Stimulated activated naive CD8-positive, alpha-beta T cell treated with anti-CD3 and anti-CD28 coated beads, Interleukin-15, Interleukin-2, amounts not matched to agents 100 U/mL and 50 U/mL, for 24 hours (primary cell): ENCODE data around the gene RABGAP1L.
"Not testable (repeated sequence)": the region's sequence is repeated elsewhere in the genome, so short reads cannot be mapped to it uniquely, and the experiment has no call there.

Experiments used
- ATAC-seq: fragments of 150-1000 bp; cut with Tn5 transposase; one replicate; pipeline ENCODE4 v1.10.0; 2021
- DNase-seq: peaks from one replicate; pipeline ENCODE4 v3.0.0; 2021

The RABGAP1L gene

GRCh38 chr1:174999216-174999935 lies 840.1 kb downstream of the RABGAP1L start:
- ATAC-seq = peak; percentile 90
- DNase-seq = peak; percentile 97

- peak; percentile 49 for DNase-seq
Measured at GRCh38 chr1:174999936-175000696, 840.8 kb downstream of the RABGAP1L start, which contains the start of gene CACYBP. Gene CACYBP (plus strand): TSS chr1:174999947. CDS start chr1:175000181, 234 bp downstream.

GRCh38 chr1:175000697-175001187 lies 841.4 kb downstream of the RABGAP1L start:
- DNase-seq (no peak), ATAC-seq (no peak)

More at GRCh38 chr1:174999936-175000696, 840.8 kb downstream of the RABGAP1L start, which contains the start of gene CACYBP:
- no peak for ATAC-seq

GRCh38 chr1:175002910-175003517 lies 843.7 kb downstream of the RABGAP1L start:
- DNase-seq (no peak), ATAC-seq (no peak)

- no peak for ATAC-seq
- DNase-seq = no peak
Measured at GRCh38 chr1:175003521-175003920, 844.2 kb downstream of the RABGAP1L start.

- ATAC-seq (no peak), DNase-seq (no peak)
Measured at GRCh38 chr1:175005085-175005783, 845.9 kb downstream of the RABGAP1L start.

- DNase-seq (no peak), ATAC-seq (no peak)
Measured at GRCh38 chr1:175009532-175009931, 850.2 kb downstream of the RABGAP1L start.

- ATAC-seq (no peak), DNase-seq (no peak)
Measured at GRCh38 chr1:175013445-175013844, 854.1 kb downstream of the RABGAP1L start.

GRCh38 chr1:175015243-175015642 lies 855.9 kb downstream of the RABGAP1L start:
- DNase-seq (no peak), ATAC-seq (no peak)

- no peak for DNase-seq
- ATAC-seq = no peak
Measured at GRCh38 chr1:175019524-175019923, 860.2 kb downstream of the RABGAP1L start.

GRCh38 chr1:175023043-175023921 lies 864.0 kb downstream of the RABGAP1L start, which contains the start of gene MRPS14:
Gene MRPS14 (minus strand): TSS chr1:175023425. CDS start chr1:175023408, 17 bp downstream.
- ATAC-seq = peak; percentile 94

GRCh38 chr1:175023922-175024242 lies 864.6 kb downstream of the RABGAP1L start:
- not testable (repeated sequence) for DNase-seq, ATAC-seq

More at GRCh38 chr1:175023043-175023921, 864.0 kb downstream of the RABGAP1L start, which contains the start of gene MRPS14:
- DNase-seq = peak; percentile 98

GRCh38 chr1:175024773-175025172 lies 865.5 kb downstream of the RABGAP1L start:
- ATAC-seq = no peak

GRCh38 chr1:175033953-175034352 lies 874.6 kb downstream of the RABGAP1L start:
- ATAC-seq (no peak), DNase-seq (no peak)

More at GRCh38 chr1:175024773-175025172, 865.5 kb downstream of the RABGAP1L start:
- DNase-seq = no peak

- ATAC-seq (no peak), DNase-seq (no peak)
Measured at GRCh38 chr1:175034775-175035174, 875.5 kb downstream of the RABGAP1L start.

GRCh38 chr1:175035865-175036264 lies 876.5 kb downstream of the RABGAP1L start:
- DNase-seq (no peak), ATAC-seq (no peak)

GRCh38 chr1:175036476-175036875 lies 877.2 kb downstream of the RABGAP1L start:
- DNase-seq (no peak), ATAC-seq (no peak)

GRCh38 chr1:175037416-175037815 lies 878.1 kb downstream of the RABGAP1L start:
- no peak for DNase-seq
- no peak for ATAC-seq

- no peak for ATAC-seq
Measured at GRCh38 chr1:175040324-175040879, 881.1 kb downstream of the RABGAP1L start.

GRCh38 chr1:175042650-175043049 lies 883.3 kb downstream of the RABGAP1L start:
- ATAC-seq (no peak), DNase-seq (no peak)

More at GRCh38 chr1:175040324-175040879, 881.1 kb downstream of the RABGAP1L start:
- DNase-seq = no peak
